ENCODE measurements around the gene GDI2.

Gene GDI2

GRCh38 chr10:5741276-5741675, 72.0 kb downstream of the GDI2 start:
- H3K4me3 ChIP-seq (ENCODE audit: low read depth, low read length): no peak overlapping the region
- TF ChIP-seq, protein P1, sequence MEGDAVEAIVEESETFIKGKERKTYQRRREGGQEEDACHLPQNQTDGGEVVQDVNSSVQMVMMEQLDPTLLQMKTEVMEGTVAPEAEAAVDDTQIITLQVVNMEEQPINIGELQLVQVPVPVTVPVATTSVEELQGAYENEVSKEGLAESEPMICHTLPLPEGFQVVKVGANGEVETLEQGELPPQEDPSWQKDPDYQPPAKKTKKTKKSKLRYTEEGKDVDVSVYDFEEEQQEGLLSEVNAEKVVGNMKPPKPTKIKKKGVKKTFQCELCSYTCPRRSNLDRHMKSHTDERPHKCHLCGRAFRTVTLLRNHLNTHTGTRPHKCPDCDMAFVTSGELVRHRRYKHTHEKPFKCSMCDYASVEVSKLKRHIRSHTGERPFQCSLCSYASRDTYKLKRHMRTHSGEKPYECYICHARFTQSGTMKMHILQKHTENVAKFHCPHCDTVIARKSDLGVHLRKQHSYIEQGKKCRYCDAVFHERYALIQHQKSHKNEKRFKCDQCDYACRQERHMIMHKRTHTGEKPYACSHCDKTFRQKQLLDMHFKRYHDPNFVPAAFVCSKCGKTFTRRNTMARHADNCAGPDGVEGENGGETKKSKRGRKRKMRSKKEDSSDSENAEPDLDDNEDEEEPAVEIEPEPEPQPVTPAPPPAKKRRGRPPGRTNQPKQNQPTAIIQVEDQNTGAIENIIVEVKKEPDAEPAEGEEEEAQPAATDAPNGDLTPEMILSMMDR (IDR thresholded peaks at IDR 0.05; ENCODE audit: low read depth, low read length): no peak

GRCh38 chr10:5738427-5738826, 74.8 kb downstream of the GDI2 start:
- TF ChIP-seq, protein P1 (IDR thresholded peaks at IDR 0.05; ENCODE audit: low read depth, low read length): no peak
- no peak overlapping the region for H3K4me3 ChIP-seq (ENCODE audit: low read depth, low read length)

DNA sequence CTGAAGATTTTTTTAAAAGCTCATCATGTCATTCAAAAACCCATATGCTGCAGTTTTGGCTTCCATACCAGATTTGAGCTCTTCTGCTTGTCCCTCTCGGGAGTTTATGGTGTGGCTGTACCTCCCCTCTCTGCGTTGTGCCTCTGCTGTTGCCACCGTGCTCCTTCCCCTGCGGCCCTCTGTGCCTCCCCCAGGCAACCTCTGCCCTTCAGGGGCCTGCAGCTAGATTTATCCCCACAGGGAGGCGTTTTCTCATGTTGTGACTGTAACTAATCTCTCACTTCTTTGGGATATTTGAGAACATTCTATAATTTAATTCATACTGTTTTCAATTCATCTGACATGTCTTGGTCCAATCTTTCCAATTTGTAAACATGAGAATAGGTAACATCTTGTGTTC, 75.9 kb downstream of the GDI2 start:
- no peak overlapping the region for H3K4me3 ChIP-seq (ENCODE audit: low read depth, low read length)
- TF ChIP-seq, protein P1 (IDR thresholded peaks at IDR 0.05; ENCODE audit: low read depth, low read length): no peak

DNA sequence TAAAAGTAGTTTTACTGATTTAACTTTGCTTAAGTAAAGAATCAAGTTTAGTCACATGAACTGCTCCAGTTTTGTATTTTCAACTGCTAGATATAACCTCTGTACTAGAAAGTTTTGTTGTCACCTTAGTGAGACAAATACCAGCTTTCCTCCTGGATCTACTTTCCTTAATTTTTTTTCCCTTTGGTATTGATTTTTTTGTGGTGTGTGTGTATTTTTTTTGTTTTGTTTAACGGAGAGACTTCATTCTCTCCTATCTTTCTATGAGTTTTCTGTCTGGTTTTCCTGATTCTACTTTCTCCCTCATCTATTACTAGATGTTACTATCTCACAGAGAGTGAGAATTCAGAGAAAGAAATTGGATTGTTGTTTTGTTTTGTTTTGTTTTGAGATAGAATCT, 76.6 kb downstream of the GDI2 start:
- H3K4me3 ChIP-seq (ENCODE audit: low read depth, low read length): no peak overlapping the region
- TF ChIP-seq, protein P1 (IDR thresholded peaks at IDR 0.05; ENCODE audit: low read depth, low read length): no peak

- TF ChIP-seq, protein P1 (IDR thresholded peaks at IDR 0.05; ENCODE audit: low read depth, low read length): no peak
- no peak overlapping the region for H3K4me3 ChIP-seq (ENCODE audit: low read depth, low read length)
Measured at GRCh38 chr10:5735119-5735518, 78.1 kb downstream of the GDI2 start.

GRCh38 chr10:5732141-5732540, 81.1 kb downstream of the GDI2 start:
- no peak overlapping the region for H3K4me3 ChIP-seq (ENCODE audit: low read depth, low read length)
- TF ChIP-seq, protein P1 (IDR thresholded peaks at IDR 0.05; ENCODE audit: low read depth, low read length): no peak

- TF ChIP-seq, protein P1 (IDR thresholded peaks at IDR 0.05; ENCODE audit: low read depth, low read length): no peak
- no peak overlapping the region for H3K4me3 ChIP-seq (ENCODE audit: low read depth, low read length)
Measured at GRCh38 chr10:5731559-5731958, 81.7 kb downstream of the GDI2 start.

Measured in WI38 (cell line).